Mucosa of rectum (tissue), 2 donors: ENCODE results near the gene CDHR3.

Source experiments
- H3K27ac ChIP-seq, 2 donors: one replicate each; pipeline ENCODE4 v1.7.0; 2013; ENCODE audit warnings: inconsistent platforms in 2 of 2, low read depth in 2 of 2, low read length in 2 of 2
- H3K27me3 ChIP-seq, 2 donors: one replicate each; pipeline ENCODE4 v1.7.0; 2013; ENCODE audit warnings: low read length in 2 of 2; ENCODE audit not compliant: control insufficient read depth in 2 of 2, insufficient read depth in 2 of 2
- H3K36me3 ChIP-seq, 2 donors: one replicate each; pipeline ENCODE4 v1.7.0; 2013; ENCODE audit warnings: low read length in 2 of 2; ENCODE audit not compliant: control insufficient read depth in 2 of 2, insufficient read depth in 2 of 2
- H3K4me1 ChIP-seq, 2 donors: one replicate each; pipeline ENCODE4 v1.7.0; 2013; ENCODE audit warnings: low read length in 2 of 2, mild to moderate bottlenecking in 1 of 2; ENCODE audit not compliant: control insufficient read depth in 2 of 2, insufficient read depth in 2 of 2
- H3K4me3 ChIP-seq, 2 donors: one replicate each; pipeline ENCODE4 v1.7.0; 2013; ENCODE audit warnings: low read length in 2 of 2
- H3K9ac ChIP-seq, 2 donors: one replicate each; pipeline ENCODE4 v1.7.0; 2013; ENCODE audit warnings: low read length in 2 of 2, low read depth in 1 of 2, mild to moderate bottlenecking in 1 of 2
- H3K9me3 ChIP-seq, 2 donors: one replicate each; pipeline ENCODE4 v1.7.0; 2013; ENCODE audit warnings: low read length in 2 of 2; ENCODE audit not compliant: control insufficient read depth in 2 of 2
- donor health status: healthy.
- donor health status: Normal muscosa, but diverticular disease.

Gene CDHR3

GRCh38 chr7:106074257-106074656 is 111.2 kb downstream of the CDHR3 start:
- Histone ChIP-seq H3K9ac (peak overlapping the region in 1 of 2 donors; percentile 11), H3K27ac (no peak overlapping the region), H3K4me1 (peaks cover 26 to 30% of the 10 kb centered on the region in 2 donors), H3K27me3 (no peaks in the 10 kb centered on the region), H3K36me3 (no peaks in the 10 kb centered on the region), H3K4me3 (no peak overlapping the region), H3K9me3 (no peaks in the 10 kb centered on the region)

GRCh38 chr7:106075937-106076336 is 112.9 kb downstream of the CDHR3 start:
- H3K27me3 ChIP-seq: no peaks in the 10 kb centered on the region
- H3K4me1 ChIP-seq: peaks cover 25 to 30% of the 10 kb centered on the region in 2 donors
- H3K4me3 ChIP-seq: no peak overlapping the region
- no peaks in the 10 kb centered on the region for H3K9me3 ChIP-seq
- H3K27ac ChIP-seq: no peak overlapping the region
- no peaks in the 10 kb centered on the region for H3K36me3 ChIP-seq
- H3K9ac ChIP-seq: no peak overlapping the region

GRCh38 chr7:106076537-106076936 is 113.5 kb downstream of the CDHR3 start:
- Histone ChIP-seq H3K27ac (no peak overlapping the region), H3K27me3 (no peaks in the 10 kb centered on the region), H3K36me3 (no peaks in the 10 kb centered on the region), H3K4me3 (no peak overlapping the region), H3K9me3 (no peaks in the 10 kb centered on the region), H3K4me1 (peaks cover 19 to 24% of the 10 kb centered on the region in 2 donors), H3K9ac (no peak overlapping the region)

- Histone ChIP-seq H3K4me1 (no peaks in the 10 kb centered on the region), H3K9ac (no peak overlapping the region), H3K27me3 (no peaks in the 10 kb centered on the region), H3K9me3 (no peaks in the 10 kb centered on the region), H3K36me3 (no peaks in the 10 kb centered on the region), H3K27ac (no peak overlapping the region), H3K4me3 (no peak overlapping the region)
Observed at GRCh38 chr7:106080300-106080987, 117.4 kb downstream of the CDHR3 start.

GRCh38 chr7:106082087-106082854 is 119.2 kb downstream of the CDHR3 start:
- Histone ChIP-seq H3K9ac (no peak overlapping the region), H3K27ac (no peak overlapping the region), H3K4me3 (no peak overlapping the region), H3K4me1 (no peaks in the 10 kb centered on the region), H3K36me3 (no peaks in the 10 kb centered on the region), H3K9me3 (no peaks in the 10 kb centered on the region), H3K27me3 (no peaks in the 10 kb centered on the region)
